Kasumi-1 (cell line): Measurements from ENCODE around the gene SLC16A1.
"Not testable (repeated sequence)": the region's sequence is repeated elsewhere in the genome, so short reads cannot be mapped to it uniquely, and the experiment has no call there.

Experiments used
- DNase-seq, 2 experiments: peaks; one replicate each; lab custom pipeline; 2025; lab: John Stamatoyannopoulos, UW

SLC16A1 gene

GRCh38 chr1:112955773-112956543, at the start of gene SLC16A1:
TSS of gene SLC16A1 (minus strand) at chr1:112956196. CDS start at chr1:112929308, 26,888 bp downstream.
- DNase-seq, result peak; percentile 94 to 95

GRCh38 chr1:113003751-113004690, 48.0 kb upstream of the SLC16A1 start:
- DNase-seq, result no peak

GRCh38 chr1:113002297-113002696, 46.3 kb upstream of the SLC16A1 start:
- no peak for DNase-seq

- DNase-seq, result peak; percentile 51 to 62
Measured at GRCh38 chr1:112998592-112999235, 42.7 kb upstream of the SLC16A1 start.

- no peak for DNase-seq
Measured at GRCh38 chr1:112997781-112998180, 41.8 kb upstream of the SLC16A1 start.

- DNase-seq, result no peak
Measured at GRCh38 chr1:112995890-112996289, 39.9 kb upstream of the SLC16A1 start.

GRCh38 chr1:112995021-112995420, 39.0 kb upstream of the SLC16A1 start:
- not testable (repeated sequence) for DNase-seq

GRCh38 chr1:112992780-112993179, 36.8 kb upstream of the SLC16A1 start:
- no peak for DNase-seq

GRCh38 chr1:112991402-112992120, 35.6 kb upstream of the SLC16A1 start:
- DNase-seq, result no peak

GRCh38 chr1:112990271-112990670, 34.3 kb upstream of the SLC16A1 start:
- no peak for DNase-seq

GRCh38 chr1:112988367-112988766, 32.4 kb upstream of the SLC16A1 start:
- no peak for DNase-seq

- no peak for DNase-seq
Measured at GRCh38 chr1:112985123-112985522, 29.1 kb upstream of the SLC16A1 start.

- peak in 1 of 2 experiments; percentile 23 for DNase-seq
Measured at GRCh38 chr1:112983537-112984131, 27.6 kb upstream of the SLC16A1 start.

- DNase-seq, result no peak
Measured at GRCh38 chr1:112982853-112983536, 27.0 kb upstream of the SLC16A1 start.

- no peak for DNase-seq
Measured at GRCh38 chr1:112982328-112982727, 26.3 kb upstream of the SLC16A1 start.

- not testable (repeated sequence) for DNase-seq
Measured at GRCh38 chr1:112981834-112982233, 25.8 kb upstream of the SLC16A1 start.

- peak in 1 of 2 experiments; percentile 26 for DNase-seq
Measured at GRCh38 chr1:112981426-112981825, 25.4 kb upstream of the SLC16A1 start.

GRCh38 chr1:112975336-112975735, 19.3 kb upstream of the SLC16A1 start:
- no peak for DNase-seq

GRCh38 chr1:112974646-112975045, 18.6 kb upstream of the SLC16A1 start:
- DNase-seq, result no peak

GRCh38 chr1:112973788-112974187, 17.8 kb upstream of the SLC16A1 start:
- DNase-seq, result no peak

- no peak for DNase-seq
Measured at GRCh38 chr1:112971006-112971405, 15.0 kb upstream of the SLC16A1 start.
